ENCODE results near the gene GNA15.

Gene GNA15

DNA sequence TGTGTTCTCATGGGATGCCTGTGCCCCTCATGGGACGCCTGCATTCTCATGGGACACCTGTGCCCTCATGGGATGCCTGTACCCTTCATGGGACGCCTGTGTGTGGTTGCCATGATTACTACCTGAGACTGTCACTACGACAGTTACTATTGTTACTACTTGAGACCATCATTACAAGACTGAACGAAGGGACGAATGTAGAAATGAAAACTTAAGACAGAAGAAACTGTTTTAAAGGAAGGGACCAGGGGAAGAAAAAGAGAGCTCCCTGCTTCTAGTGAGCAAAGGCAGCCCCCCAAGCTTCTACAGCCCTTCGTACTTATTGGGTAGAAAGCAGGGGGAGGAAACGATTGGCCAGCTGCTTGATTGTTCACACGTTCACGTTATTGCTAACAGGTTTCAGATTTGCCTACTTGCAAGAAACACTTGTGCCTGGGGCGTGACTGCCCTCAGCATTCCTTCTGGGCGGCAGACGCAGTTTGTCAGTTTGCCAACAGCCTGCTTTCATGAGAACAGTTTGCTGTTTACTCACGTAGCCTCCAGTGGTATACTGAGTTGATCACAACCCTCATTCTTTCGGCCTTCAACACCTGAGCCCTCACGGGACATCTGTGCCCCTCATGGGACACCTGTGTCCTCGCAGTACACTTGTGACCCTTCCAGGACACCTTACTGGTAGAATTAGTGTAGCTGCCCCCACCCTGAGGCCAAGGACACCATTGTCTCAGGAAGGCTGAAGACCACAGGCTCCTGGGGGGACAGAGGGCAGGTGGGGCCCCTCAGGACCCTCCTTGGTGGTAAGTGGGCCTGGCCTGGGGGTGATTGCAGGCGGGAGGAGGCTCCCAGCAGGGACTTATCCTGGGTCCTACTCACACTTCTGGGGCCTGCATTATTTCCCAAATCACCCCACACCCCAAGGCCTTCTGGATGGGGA is 40.2 kb downstream of the GNA15 start:
- DNase-seq (ENCODE audit: low read depth in 2 of 2): no peak

DNA sequence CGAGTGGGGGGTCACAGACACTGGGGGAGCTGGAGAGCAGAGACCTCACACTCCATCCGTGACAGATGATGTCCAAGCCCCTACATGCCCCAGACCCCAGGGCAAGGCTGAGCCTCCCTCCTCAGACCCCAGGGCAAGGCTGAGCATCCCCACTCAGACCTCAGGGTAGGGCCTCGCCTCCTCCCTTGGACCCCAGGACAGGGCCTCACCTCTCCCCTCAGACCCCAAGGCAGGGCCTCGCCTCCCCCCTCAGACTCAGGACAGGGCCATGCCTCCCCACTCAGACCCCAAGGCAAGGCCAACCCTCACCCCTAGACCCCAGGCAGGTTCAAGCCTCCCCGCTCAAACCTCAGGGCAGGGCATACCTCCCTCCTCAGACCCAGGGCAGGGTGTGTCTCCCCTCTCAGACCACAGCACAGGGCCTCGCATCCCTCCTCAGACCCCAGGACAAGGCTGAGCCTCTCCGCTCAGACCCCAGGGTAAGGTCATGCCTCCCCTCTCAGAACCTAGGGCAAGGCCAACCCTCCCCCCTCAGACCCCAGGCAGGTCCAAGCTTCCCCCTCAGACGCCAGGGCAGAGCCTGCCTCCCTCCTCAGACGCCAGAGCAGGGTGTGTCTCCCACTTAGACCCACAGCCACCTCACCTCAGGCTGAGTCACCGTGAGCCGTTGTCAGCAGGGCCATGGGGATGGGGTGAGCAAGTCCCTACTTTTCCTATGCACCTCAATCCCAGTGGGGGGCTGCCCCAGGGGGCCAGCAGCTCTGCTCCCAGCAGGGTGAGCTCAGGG is 41.1 kb downstream of the GNA15 start:
- peak; percentile 68 to 69 for DNase-seq (ENCODE audit: low read depth in 2 of 2)

DNA sequence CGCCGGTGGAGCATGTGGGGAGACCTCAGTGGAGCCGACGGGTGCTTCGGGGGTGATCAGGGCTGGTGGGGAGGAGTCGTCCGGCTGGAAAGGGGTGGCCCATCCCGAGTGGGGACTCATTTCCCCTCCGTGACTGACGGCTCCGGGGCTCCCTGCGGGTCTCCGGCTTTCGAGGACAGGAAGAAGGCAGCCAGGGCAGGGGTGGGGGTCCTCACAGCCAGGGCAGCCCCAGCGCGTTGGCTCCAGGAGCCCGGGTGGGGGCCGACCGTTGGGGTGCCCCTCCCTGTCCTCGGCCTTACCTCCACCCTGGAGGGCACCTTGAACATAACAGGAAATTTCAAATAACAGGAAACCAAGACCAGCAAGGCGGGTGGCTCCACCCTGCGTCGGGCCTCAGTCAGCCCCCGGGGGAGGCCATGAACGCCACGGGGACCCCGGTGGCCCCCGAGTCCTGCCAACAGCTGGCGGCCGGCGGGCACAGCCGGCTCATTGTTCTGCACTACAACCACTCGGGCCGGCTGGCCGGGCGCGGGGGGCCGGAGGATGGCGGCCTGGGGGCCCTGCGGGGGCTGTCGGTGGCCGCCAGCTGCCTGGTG is 42.6 kb downstream of the GNA15 start, which contains the start of gene S1PR4:
S1PR4 (plus strand) TSS at position 393 of the 596 bp plus-strand sequence; CDS start at position 417, 24 bp downstream.
- peak; percentile 54 to 56 for DNase-seq (ENCODE audit: low read depth in 2 of 2)

DNA sequence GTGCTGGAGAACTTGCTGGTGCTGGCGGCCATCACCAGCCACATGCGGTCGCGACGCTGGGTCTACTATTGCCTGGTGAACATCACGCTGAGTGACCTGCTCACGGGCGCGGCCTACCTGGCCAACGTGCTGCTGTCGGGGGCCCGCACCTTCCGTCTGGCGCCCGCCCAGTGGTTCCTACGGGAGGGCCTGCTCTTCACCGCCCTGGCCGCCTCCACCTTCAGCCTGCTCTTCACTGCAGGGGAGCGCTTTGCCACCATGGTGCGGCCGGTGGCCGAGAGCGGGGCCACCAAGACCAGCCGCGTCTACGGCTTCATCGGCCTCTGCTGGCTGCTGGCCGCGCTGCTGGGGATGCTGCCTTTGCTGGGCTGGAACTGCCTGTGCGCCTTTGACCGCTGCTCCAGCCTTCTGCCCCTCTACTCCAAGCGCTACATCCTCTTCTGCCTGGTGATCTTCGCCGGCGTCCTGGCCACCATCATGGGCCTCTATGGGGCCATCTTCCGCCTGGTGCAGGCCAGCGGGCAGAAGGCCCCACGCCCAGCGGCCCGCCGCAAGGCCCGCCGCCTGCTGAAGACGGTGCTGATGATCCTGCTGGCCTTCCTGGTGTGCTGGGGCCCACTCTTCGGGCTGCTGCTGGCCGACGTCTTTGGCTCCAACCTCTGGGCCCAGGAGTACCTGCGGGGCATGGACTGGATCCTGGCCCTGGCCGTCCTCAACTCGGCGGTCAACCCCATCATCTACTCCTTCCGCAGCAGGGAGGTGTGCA is 43.3 kb downstream of the GNA15 start:
- DNase-seq (ENCODE audit: low read depth in 2 of 2): no peak

DNA sequence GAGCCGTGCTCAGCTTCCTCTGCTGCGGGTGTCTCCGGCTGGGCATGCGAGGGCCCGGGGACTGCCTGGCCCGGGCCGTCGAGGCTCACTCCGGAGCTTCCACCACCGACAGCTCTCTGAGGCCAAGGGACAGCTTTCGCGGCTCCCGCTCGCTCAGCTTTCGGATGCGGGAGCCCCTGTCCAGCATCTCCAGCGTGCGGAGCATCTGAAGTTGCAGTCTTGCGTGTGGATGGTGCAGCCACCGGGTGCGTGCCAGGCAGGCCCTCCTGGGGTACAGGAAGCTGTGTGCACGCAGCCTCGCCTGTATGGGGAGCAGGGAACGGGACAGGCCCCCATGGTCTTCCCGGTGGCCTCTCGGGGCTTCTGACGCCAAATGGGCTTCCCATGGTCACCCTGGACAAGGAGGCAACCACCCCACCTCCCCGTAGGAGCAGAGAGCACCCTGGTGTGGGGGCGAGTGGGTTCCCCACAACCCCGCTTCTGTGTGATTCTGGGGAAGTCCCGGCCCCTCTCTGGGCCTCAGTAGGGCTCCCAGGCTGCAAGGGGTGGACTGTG is 44.0 kb downstream of the GNA15 start:
- no peak for DNase-seq (ENCODE audit: low read depth in 2 of 2)

DNA sequence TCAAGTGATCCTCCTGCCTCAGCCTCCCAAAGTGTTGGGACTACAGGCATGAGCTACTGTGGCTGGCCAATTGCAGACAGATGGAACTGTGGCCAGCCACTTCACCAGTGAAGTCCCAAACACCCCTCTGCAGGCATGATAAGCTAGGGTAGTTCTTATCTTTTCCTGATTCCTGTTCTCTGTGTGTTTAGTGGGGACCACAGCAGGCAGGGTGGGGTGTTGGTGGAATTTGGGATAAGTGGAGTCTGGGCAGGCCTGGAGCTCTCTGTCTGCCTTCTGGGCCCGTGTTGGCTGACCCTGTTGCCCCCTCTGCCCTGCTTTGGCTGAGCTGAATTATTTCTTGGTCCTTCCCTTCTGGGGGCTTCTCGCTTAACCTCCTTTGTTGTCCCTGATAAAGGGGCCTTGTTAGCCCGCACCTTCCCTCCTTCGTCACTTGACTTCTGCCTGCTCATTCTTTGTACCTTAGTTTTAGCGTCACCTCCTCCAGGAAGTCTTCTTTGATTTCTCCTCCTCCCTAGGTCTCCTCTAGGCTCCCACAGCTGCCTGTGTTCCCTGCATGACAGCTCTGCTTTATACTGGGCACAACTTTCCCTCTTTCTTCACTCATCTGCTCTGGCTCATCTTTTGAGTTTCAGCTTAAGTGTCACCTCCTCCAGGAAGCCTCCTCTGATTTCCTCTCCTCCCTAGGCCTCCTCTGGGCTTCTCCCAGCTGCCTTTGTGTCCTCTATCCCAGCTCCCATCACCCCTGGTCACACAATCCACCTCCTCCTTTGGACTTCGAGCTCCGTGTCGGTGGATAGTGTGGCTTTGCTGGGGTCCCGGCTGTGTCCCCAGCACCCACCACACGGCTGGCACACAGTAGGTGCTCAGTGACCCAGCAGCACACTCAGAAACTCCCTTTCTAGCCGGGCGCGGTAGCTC is 48.1 kb downstream of the GNA15 start:
- DNase-seq (ENCODE audit: low read depth in 2 of 2): no peak

DNA sequence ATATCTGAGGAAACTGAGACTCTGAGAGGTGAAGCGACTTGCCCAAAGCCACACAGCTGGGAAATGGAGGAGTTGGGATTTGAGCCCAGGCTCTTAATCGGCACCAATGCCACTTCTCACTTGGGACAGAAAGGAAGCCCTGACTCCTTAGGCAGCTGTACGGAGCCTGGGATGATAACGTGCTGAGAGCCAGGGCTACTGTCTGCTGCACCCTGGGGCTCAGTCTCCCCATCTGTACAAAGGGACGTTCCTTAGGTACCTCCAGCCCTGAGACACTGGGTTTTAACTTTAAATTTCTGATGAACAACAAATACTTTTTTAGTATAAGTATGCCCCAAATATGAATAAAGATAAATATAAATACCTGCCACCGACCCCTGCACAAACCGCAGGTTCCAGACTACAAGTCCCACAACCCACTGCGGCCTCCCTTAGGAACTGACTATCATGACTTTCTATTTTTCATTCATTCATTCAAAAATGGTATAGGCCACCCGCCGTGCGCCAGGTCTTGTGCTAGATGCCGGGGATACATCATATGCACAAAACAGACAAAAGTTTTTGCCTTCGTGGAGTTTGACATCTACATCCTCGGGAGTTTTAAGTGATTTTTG is 49.1 kb downstream of the GNA15 start:
- DNase-seq (ENCODE audit: low read depth in 2 of 2): peak in 1 of 2 donors; percentile 36

DNA sequence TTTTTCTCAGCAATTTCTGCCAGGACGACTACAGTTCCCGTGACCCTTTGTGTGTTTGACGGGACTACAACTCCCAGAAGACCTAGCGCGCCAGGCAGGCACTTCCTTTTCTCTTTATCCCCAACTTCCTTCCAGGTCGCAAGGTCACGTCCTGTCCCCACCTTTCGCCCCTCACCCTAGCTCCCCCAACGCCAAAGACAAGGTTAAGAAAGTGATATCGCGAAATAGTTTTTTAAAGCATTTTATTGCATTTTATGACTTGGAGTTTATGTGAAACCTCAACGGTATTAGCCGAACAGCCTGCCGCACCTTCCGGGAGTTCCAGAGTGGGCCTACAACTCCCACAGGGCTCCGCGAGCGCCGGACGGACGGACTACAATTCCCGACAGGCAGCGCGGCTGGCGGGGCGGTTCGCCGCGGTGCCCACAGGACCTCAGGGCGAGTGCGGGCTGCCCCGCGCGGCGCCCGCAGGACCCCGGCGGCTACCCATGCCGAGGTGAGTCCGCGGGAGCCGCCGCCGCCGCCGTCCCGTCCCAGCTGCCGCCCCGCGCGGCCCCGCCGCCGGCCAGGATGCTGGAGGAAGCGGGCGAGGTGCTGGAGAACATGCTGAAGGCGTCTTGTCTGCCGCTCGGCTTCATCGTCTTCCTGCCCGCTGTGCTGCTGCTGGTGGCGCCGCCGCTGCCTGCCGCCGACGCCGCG is 49.8 kb downstream of the GNA15 start, which contains the start of gene NCLN:
NCLN (plus strand) TSS at position 470 of the 699 bp plus-strand sequence; CDS start at position 571, 101 bp downstream.
- peak; percentile 88 to 91 for DNase-seq (ENCODE audit: low read depth in 2 of 2)

DNA sequence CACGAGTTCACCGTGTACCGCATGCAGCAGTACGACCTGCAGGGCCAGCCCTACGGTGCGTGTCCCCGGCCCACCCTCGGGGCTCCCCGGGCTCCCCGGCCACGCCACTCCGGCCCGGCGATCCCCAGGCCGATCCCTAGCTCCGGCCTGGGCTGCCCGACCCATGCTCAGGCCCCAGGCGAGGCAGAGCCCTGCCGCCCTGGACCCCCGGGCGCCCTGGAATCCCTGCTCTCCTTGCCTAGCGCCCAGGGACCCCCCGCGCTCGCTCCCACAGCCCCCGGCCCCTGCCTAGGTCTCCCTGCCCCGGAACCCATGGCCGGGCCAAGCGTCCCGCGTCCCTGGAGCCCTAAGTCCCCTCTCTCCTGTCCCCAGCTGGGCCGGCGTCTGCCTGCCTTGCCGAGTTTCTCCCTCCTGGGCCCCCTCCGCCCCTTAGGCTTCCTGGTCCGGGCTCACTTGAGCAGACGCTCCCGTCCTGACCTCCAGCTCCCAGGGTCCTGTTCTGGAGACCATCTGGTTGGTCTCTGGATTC is 50.4 kb downstream of the GNA15 start:
- no peak for DNase-seq (ENCODE audit: low read depth in 2 of 2)

DNA sequence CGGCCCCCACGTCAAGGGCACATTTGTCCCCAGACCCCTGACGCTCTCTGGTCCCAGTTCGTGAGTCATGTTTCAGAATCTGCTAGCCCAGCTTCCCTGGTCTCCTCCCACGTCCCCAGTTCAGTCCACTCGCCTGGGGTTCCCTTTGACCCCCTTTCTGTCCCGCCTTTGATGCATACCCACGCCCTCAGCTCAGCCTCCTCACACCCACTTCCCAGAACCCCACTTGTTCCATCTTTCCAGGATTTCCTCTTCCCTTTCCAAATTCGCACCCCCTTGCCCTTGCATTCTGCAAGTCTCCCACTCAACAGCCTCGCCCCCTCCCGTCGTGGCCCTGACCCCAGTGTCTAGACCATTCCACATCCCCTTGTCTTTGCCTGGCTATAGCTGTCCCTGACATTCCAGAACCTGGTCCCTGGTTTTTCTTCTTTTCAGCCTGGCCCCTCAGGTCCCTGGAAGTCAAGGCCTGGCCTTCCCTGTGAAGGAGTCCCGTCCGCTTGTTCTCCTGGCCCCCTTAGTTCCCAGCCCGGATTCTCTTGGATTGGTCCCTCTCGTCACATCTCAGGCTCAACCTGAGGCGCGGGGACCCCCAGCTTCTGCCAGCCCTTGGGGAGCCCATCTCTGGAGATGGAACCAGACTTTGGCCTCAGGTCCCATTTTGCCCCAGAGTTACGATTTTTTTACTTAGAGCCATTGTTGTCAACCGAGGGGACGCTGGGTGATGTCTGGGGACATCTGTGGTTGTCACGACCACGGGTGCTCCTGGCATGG is 51.2 kb downstream of the GNA15 start:
- no peak for DNase-seq (ENCODE audit: low read depth in 2 of 2)

DNA sequence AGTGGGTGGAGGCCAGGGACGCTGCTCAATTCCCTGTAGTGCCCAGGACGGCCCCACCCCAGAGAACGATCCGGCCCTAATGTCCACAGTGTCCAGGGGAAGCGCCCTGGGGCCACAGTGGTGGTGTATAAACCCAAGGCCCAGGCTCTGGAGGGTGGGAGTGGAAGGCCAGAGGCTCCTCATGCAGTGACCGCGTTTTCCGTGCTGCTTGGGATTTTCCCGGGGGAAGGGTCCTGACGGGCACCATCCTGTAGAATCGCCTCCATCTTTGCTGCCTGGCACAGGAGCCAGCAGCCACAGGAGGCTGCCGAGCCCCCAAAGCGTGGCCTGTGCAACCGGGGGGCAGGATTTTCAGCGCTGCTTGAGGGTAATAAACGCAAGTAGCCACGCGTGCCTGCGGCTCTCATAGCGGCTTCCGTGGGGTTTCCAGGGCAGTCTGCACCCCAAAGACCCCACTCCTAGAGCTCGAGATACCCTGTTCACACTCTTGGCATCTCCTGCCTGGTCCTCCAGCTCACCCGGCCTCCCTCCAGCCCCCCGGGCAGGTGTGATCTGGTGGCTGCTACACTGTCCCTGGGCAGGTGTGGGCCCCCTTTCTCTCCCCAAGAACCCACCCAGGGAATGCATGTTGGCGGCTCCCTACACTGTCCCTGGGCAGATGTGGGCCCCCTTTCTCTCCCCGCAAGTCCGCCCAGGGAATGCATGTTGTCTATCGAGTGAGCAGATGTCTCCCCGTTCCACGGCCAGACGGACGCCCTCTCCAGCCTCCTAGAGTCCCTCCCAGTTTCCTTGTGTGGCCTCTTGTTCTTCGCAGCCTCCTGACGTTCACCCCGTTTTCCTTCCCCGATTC is 52.1 kb downstream of the GNA15 start:
- DNase-seq (ENCODE audit: low read depth in 2 of 2): no peak

DNA sequence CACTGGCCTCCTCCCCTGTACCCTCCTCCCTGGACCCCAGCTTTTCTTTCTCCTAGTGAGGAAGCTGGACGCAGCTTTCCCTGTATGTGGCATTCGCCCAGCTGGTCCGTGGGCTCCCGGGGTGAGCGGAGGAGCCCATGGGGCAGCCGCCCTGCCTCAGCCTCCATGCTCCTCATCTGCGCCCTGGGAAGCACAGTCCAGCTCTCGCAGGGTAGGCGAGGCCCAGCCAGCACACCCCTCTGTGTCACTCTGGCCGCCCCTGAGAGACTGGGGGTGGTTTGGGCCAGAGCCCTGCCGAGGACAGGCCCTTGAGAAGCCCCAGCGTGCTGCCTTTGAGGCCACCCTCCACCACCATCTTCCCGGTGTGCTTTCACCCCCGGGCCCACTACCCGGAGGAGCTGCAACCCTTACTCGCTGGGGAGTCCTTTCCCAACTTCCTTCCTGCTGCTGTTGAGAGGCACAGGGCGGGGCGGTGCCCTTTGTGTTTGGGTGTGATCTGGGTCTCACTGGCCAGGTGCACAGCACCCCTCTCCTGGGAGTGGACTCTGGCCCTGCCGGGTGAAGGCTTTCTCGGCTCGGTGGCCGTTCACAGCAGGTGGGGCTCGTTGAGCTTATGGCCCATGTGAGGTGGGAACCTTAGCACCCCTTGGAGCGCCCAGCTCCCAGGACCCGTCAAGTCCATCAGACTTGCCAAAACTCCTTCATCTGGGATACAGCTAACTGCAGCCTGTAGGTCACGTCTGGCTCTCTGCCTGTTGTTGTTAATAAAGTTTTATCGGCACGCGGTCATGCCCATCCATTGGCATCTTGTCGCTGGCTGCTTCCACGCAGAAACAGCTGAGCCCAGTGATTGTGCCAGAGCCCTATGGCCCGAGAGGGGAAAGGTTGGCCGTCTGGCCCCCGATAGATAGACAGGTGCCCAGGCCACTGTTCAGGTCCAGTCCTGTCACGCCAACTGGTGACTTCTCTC is 53.1 kb downstream of the GNA15 start:
- no peak for DNase-seq (ENCODE audit: low read depth in 2 of 2)

DNA sequence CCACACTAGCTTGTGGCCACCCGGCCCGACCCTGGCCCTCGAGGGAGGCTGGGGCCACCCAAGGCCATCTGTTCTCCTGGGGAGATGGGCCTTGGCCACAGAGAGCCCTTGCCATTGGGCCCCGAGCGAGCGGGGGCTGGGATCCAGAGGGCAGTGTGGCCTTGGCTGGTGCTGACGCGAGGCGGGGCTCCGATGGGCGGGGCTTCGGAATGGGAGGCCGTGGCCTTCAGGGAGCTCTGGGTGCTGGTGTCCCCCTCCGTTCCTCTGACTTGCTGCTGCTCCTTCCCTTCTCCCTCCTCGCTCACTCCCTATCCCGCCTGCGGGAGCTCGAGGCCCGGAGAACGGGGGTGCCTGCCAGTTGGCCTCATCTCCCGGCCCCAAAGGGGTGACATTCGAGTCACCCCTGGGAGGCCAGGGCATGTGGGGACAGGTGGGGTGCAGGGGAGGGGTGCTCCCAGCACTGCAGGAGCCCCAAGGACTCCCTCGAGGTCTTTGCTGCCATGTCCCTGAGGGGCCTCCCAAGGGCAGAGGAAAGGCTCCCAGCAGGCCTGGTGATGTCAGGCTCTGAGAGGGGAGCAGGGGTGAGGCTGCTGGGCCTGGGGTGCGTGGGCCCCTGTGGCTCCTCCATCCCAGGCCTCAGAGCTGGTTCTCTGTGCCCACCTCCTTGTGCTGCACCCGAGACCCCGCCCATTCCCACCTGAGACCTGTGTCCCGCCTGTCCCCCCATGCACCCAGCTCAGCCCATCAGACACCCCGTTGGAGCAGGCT is 54.1 kb downstream of the GNA15 start:
- no peak for DNase-seq (ENCODE audit: low read depth in 2 of 2)

DNA sequence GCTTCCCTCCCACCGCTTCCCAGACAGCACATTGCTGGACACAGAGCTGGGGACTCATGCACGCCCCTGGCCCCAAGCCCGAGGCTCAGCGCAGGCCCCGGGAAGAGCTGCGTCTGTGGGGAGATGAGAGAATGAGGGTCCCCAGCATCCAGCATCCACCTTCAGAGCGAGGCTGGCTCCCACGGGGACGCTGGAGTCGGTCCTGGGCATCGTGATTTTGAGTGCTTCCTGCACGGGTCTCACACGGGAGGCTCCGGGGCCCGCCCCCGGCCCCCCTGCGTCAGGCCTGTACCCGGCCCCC is 54.6 kb downstream of the GNA15 start:
- no peak for DNase-seq (ENCODE audit: low read depth in 2 of 2)
